Measurements from ENCODE around the gene ANKRD44.

DNA sequence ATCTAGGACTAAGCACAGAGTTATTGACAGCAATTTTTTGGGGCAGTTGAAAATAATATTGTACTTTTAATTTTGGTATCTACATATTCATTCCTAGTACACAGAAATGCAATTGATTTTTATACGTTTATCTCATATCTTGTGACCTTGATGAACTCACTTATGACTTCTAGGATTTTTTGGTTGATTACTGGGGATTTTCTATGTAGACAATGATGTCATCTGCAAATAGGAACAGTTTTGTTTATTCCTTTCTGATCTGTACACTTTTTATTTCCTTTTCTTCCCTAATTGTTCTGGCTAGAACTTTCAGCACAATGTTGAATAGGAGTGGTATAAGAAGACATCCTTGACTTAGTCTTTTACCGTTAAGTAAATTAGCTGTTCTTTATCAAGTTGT lies 240.6 kb downstream of the ANKRD44 start:
- TF ChIP-seq, protein P1, sequence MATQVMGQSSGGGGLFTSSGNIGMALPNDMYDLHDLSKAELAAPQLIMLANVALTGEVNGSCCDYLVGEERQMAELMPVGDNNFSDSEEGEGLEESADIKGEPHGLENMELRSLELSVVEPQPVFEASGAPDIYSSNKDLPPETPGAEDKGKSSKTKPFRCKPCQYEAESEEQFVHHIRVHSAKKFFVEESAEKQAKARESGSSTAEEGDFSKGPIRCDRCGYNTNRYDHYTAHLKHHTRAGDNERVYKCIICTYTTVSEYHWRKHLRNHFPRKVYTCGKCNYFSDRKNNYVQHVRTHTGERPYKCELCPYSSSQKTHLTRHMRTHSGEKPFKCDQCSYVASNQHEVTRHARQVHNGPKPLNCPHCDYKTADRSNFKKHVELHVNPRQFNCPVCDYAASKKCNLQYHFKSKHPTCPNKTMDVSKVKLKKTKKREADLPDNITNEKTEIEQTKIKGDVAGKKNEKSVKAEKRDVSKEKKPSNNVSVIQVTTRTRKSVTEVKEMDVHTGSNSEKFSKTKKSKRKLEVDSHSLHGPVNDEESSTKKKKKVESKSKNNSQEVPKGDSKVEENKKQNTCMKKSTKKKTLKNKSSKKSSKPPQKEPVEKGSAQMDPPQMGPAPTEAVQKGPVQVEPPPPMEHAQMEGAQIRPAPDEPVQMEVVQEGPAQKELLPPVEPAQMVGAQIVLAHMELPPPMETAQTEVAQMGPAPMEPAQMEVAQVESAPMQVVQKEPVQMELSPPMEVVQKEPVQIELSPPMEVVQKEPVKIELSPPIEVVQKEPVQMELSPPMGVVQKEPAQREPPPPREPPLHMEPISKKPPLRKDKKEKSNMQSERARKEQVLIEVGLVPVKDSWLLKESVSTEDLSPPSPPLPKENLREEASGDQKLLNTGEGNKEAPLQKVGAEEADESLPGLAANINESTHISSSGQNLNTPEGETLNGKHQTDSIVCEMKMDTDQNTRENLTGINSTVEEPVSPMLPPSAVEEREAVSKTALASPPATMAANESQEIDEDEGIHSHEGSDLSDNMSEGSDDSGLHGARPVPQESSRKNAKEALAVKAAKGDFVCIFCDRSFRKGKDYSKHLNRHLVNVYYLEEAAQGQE (IDR thresholded peaks at IDR 0.05; ENCODE audit: insufficient read depth in 1 of 2, low read depth in 2 of 2, low read length in 1 of 2): no peak
- TF ChIP-seq, protein P2, sequence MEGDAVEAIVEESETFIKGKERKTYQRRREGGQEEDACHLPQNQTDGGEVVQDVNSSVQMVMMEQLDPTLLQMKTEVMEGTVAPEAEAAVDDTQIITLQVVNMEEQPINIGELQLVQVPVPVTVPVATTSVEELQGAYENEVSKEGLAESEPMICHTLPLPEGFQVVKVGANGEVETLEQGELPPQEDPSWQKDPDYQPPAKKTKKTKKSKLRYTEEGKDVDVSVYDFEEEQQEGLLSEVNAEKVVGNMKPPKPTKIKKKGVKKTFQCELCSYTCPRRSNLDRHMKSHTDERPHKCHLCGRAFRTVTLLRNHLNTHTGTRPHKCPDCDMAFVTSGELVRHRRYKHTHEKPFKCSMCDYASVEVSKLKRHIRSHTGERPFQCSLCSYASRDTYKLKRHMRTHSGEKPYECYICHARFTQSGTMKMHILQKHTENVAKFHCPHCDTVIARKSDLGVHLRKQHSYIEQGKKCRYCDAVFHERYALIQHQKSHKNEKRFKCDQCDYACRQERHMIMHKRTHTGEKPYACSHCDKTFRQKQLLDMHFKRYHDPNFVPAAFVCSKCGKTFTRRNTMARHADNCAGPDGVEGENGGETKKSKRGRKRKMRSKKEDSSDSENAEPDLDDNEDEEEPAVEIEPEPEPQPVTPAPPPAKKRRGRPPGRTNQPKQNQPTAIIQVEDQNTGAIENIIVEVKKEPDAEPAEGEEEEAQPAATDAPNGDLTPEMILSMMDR (IDR thresholded peaks at IDR 0.05): no peak
